ENCODE measurements around the gene COMMD1. TPM values are rescaled to one million over a fixed set of nuclear protein-coding genes. Genes with fewer than 3 reads are reported as not detected.

The COMMD1 gene
- total RNA-seq, 1 experiment from 2014 or later, result 24.7 TPM

DNA sequence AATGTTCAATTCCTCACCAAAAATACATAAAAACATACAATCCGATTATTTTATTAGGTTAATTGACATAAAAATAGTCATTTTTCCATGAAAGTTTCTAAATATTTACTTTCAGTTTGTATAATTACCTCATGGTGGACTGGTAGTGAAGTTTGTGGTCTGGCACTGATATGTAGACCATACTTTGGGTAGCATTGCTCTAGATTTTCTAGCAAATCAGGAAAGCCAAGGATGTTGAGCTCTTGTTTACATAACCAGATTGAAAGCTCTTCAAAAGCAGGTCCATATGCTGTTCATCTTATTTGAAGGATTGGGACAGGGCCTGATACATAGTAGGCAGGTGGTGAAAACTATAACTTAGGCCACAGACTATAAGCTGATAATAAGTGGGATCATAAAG is 61.8 kb downstream of the COMMD1 start (continued):
- TF ChIP-seq, protein P1, sequence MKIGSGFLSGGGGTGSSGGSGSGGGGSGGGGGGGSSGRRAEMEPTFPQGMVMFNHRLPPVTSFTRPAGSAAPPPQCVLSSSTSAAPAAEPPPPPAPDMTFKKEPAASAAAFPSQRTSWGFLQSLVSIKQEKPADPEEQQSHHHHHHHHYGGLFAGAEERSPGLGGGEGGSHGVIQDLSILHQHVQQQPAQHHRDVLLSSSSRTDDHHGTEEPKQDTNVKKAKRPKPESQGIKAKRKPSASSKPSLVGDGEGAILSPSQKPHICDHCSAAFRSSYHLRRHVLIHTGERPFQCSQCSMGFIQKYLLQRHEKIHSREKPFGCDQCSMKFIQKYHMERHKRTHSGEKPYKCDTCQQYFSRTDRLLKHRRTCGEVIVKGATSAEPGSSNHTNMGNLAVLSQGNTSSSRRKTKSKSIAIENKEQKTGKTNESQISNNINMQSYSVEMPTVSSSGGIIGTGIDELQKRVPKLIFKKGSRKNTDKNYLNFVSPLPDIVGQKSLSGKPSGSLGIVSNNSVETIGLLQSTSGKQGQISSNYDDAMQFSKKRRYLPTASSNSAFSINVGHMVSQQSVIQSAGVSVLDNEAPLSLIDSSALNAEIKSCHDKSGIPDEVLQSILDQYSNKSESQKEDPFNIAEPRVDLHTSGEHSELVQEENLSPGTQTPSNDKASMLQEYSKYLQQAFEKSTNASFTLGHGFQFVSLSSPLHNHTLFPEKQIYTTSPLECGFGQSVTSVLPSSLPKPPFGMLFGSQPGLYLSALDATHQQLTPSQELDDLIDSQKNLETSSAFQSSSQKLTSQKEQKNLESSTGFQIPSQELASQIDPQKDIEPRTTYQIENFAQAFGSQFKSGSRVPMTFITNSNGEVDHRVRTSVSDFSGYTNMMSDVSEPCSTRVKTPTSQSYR (CRISPR knock-in tag; IDR thresholded peaks at IDR 0.05), result no peak
- TF ChIP-seq, protein P2, sequence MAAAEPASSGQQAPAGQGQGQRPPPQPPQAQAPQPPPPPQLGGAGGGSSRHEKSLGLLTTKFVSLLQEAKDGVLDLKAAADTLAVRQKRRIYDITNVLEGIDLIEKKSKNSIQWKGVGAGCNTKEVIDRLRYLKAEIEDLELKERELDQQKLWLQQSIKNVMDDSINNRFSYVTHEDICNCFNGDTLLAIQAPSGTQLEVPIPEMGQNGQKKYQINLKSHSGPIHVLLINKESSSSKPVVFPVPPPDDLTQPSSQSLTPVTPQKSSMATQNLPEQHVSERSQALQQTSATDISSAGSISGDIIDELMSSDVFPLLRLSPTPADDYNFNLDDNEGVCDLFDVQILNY (CRISPR knock-in tag; IDR thresholded peaks at IDR 0.05), result no peak

GRCh38 chr2:61969376-61969775 is 63.9 kb downstream of the COMMD1 start:
- no peak for ATAC-seq
- no peaks in the 10 kb centered on the region for H3K9me3 Mint-ChIP-seq
- no peaks in the 10 kb centered on the region for H3K36me3 Mint-ChIP-seq
- no peak overlapping the region for H3K4me3 Mint-ChIP-seq
- TF ChIP-seq NFYB (CRISPR knock-in tag; conservative IDR thresholded peaks at IDR 0.05; ENCODE audit: low read depth) (no peak), ZNF317 (CRISPR knock-in tag; IDR thresholded peaks at IDR 0.05; ENCODE audit: borderline replicate concordance, low read depth) (no peak), TEAD4 (CRISPR knock-in tag; IDR thresholded peaks at IDR 0.05) (no peak), IRF1 (CRISPR knock-in tag; IDR thresholded peaks at IDR 0.05) (no peak), IRF2 (CRISPR knock-in tag; IDR thresholded peaks at IDR 0.05; ENCODE audit: borderline replicate concordance, low read depth) (no peak), GABPB1 (CRISPR knock-in tag; IDR thresholded peaks at IDR 0.05) (no peak), ZNF396 (CRISPR knock-in tag; IDR thresholded peaks at IDR 0.05; ENCODE audit: borderline replicate concordance) (no peak), ZNF425 (CRISPR knock-in tag; conservative IDR thresholded peaks at IDR 0.05) (no peak), FOXP1 (CRISPR knock-in tag; IDR thresholded peaks at IDR 0.05; ENCODE audit: borderline replicate concordance) (no peak), ZNF263 (CRISPR knock-in tag; IDR thresholded peaks at IDR 0.05; ENCODE audit: low read depth) (no peak), JUN (CRISPR knock-in tag; IDR thresholded peaks at IDR 0.05) (no peak), PRDM15 (CRISPR knock-in tag; IDR thresholded peaks at IDR 0.05) (no peak), ATF2 (CRISPR knock-in tag; IDR thresholded peaks at IDR 0.05; ENCODE audit: borderline replicate concordance, low read depth) (no peak), TP53 (CRISPR knock-in tag; IDR thresholded peaks at IDR 0.05) (no peak), CBFB (CRISPR knock-in tag; IDR thresholded peaks at IDR 0.05; ENCODE audit: low read depth) (no peak), EMX1 (CRISPR knock-in tag; IDR thresholded peaks at IDR 0.05) (no peak)
- TF ChIP-seq, protein P3, sequence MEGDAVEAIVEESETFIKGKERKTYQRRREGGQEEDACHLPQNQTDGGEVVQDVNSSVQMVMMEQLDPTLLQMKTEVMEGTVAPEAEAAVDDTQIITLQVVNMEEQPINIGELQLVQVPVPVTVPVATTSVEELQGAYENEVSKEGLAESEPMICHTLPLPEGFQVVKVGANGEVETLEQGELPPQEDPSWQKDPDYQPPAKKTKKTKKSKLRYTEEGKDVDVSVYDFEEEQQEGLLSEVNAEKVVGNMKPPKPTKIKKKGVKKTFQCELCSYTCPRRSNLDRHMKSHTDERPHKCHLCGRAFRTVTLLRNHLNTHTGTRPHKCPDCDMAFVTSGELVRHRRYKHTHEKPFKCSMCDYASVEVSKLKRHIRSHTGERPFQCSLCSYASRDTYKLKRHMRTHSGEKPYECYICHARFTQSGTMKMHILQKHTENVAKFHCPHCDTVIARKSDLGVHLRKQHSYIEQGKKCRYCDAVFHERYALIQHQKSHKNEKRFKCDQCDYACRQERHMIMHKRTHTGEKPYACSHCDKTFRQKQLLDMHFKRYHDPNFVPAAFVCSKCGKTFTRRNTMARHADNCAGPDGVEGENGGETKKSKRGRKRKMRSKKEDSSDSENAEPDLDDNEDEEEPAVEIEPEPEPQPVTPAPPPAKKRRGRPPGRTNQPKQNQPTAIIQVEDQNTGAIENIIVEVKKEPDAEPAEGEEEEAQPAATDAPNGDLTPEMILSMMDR (IDR thresholded peaks at IDR 0.05), result no peak
- CTCF ChIA-PET, result interaction anchor here (0.5 to 0.7 kb wide), 2 partner anchors 29 to 439 kb away, joined by 3 read pairs; no protein-coding TSS in a partner anchor
- no peak overlapping the region; the same call in 1 of the 2 replicates for H3K27ac Mint-ChIP-seq
- POLR2A ChIA-PET, result no interaction called here
- H3K27me3 Mint-ChIP-seq (ENCODE audit: low read depth), result no peaks in the 10 kb centered on the region
- no peak for DNase-seq (ENCODE audit: low spot score)
- H3K4me1 Mint-ChIP-seq, result peaks cover 18% of the 10 kb centered on the region

Measured in WTC11 (cell line).